Measurements from ENCODE around the gene MANBA. TPM values are rescaled to one million over a fixed set of nuclear protein-coding genes. Genes with fewer than 3 reads are reported as not detected.

The MANBA gene
- total RNA-seq, 1 experiment from 2014 or later: 4.0 TPM

GRCh38 chr4:102638621-102639020, 122.1 kb downstream of the MANBA start:
- no peaks in the 10 kb centered on the region for H3K9me3 ChIP-seq (ENCODE audit: low read depth, low read length, poor library complexity, severe bottlenecking)
- no peaks in the 10 kb centered on the region for H3K27me3 ChIP-seq (replicated peaks; ENCODE audit: insufficient read depth, low read depth, low read length, poor library complexity)
- intact Hi-C loops (cut with micrococcal nuclease; ENCODE audit: unreplicated experiment): no loop called here
- no peak for TF ChIP-seq EZH2 (IDR thresholded peaks at IDR 0.05; ENCODE audit: borderline replicate concordance, low read depth, low read length, poor library complexity, severe bottlenecking)
- TF ChIP-seq, protein P1, sequence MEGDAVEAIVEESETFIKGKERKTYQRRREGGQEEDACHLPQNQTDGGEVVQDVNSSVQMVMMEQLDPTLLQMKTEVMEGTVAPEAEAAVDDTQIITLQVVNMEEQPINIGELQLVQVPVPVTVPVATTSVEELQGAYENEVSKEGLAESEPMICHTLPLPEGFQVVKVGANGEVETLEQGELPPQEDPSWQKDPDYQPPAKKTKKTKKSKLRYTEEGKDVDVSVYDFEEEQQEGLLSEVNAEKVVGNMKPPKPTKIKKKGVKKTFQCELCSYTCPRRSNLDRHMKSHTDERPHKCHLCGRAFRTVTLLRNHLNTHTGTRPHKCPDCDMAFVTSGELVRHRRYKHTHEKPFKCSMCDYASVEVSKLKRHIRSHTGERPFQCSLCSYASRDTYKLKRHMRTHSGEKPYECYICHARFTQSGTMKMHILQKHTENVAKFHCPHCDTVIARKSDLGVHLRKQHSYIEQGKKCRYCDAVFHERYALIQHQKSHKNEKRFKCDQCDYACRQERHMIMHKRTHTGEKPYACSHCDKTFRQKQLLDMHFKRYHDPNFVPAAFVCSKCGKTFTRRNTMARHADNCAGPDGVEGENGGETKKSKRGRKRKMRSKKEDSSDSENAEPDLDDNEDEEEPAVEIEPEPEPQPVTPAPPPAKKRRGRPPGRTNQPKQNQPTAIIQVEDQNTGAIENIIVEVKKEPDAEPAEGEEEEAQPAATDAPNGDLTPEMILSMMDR (conservative IDR thresholded peaks at IDR 0.05; ENCODE audit: low read depth, low read length): no peak
- no peak overlapping the region for H3K4me3 ChIP-seq (ENCODE audit: low read depth, low read length, poor library complexity, severe bottlenecking)
- DNase-seq (ENCODE audit: low spot score): no peak
- no TSS peak for BruUV-seq (replicated peaks)
- H3K4me1 ChIP-seq (ENCODE audit: insufficient read depth, low read length, poor library complexity, severe bottlenecking): no peaks in the 10 kb centered on the region
- ChIA-PET POLR2A (ENCODE audit: low non-redundant PET) (no interaction called here), CTCF (no interaction called here)
- no peak overlapping the region for H3K27ac ChIP-seq (ENCODE audit: low read depth, low read length, poor library complexity, severe bottlenecking)
- no peaks in the 10 kb centered on the region for H3K36me3 ChIP-seq (ENCODE audit: insufficient read depth, low read length, poor library complexity, severe bottlenecking)

GRCh38 chr4:102637391-102637790, 123.4 kb downstream of the MANBA start:
- H3K9me3 ChIP-seq (ENCODE audit: low read depth, low read length, poor library complexity, severe bottlenecking): no peaks in the 10 kb centered on the region
- no peak overlapping the region for H3K27ac ChIP-seq (ENCODE audit: low read depth, low read length, poor library complexity, severe bottlenecking)
- H3K4me1 ChIP-seq (ENCODE audit: insufficient read depth, low read length, poor library complexity, severe bottlenecking): no peaks in the 10 kb centered on the region
- ChIA-PET CTCF (no interaction called here), POLR2A (ENCODE audit: low non-redundant PET) (no interaction called here)
- intact Hi-C loops (cut with micrococcal nuclease; ENCODE audit: unreplicated experiment): no loop called here
- H3K36me3 ChIP-seq (ENCODE audit: insufficient read depth, low read length, poor library complexity, severe bottlenecking): no peaks in the 10 kb centered on the region
- DNase-seq (ENCODE audit: low spot score): no peak
- H3K27me3 ChIP-seq (replicated peaks; ENCODE audit: insufficient read depth, low read depth, low read length, poor library complexity): no peaks in the 10 kb centered on the region
- H3K4me3 ChIP-seq (ENCODE audit: low read depth, low read length, poor library complexity, severe bottlenecking): no peak overlapping the region
- no TSS peak for BruUV-seq (replicated peaks)
- TF ChIP-seq, protein P1 (conservative IDR thresholded peaks at IDR 0.05; ENCODE audit: low read depth, low read length): no peak
- no peak for TF ChIP-seq EZH2 (IDR thresholded peaks at IDR 0.05; ENCODE audit: borderline replicate concordance, low read depth, low read length, poor library complexity, severe bottlenecking)

- Histone ChIP-seq H3K27ac (ENCODE audit: low read depth, low read length, poor library complexity, severe bottlenecking) (no peak overlapping the region), H3K36me3 (ENCODE audit: insufficient read depth, low read length, poor library complexity, severe bottlenecking) (no peaks in the 10 kb centered on the region), H3K27me3 (replicated peaks; ENCODE audit: insufficient read depth, low read depth, low read length, poor library complexity) (no peaks in the 10 kb centered on the region), H3K4me3 (ENCODE audit: low read depth, low read length, poor library complexity, severe bottlenecking) (no peak overlapping the region), H3K9me3 (ENCODE audit: low read depth, low read length, poor library complexity, severe bottlenecking) (no peaks in the 10 kb centered on the region), H3K4me1 (ENCODE audit: insufficient read depth, low read length, poor library complexity, severe bottlenecking) (no peaks in the 10 kb centered on the region)
- TF ChIP-seq, protein P1 (conservative IDR thresholded peaks at IDR 0.05; ENCODE audit: low read depth, low read length): no peak
- TF ChIP-seq EZH2 (IDR thresholded peaks at IDR 0.05; ENCODE audit: borderline replicate concordance, low read depth, low read length, poor library complexity, severe bottlenecking): no peak
- BruUV-seq (replicated peaks): no TSS peak
- DNase-seq (ENCODE audit: low spot score): no peak
- CTCF ChIA-PET: no interaction called here
- intact Hi-C loops (cut with micrococcal nuclease; ENCODE audit: unreplicated experiment): no loop called here
- POLR2A ChIA-PET (ENCODE audit: low non-redundant PET): no interaction called here
These were observed 127.7 kb downstream of the MANBA start for GRCh38 chr4:102633100-102633499.
